K562 treated with DMSO at 1 percent for 24 hours (cell line): ENCODE results near the gene FGF22. TPM values are rescaled to one million over a fixed set of nuclear protein-coding genes. Genes with fewer than 3 reads are reported as not detected.

Experiments used
- total RNA-seq: library from RNA; unstranded; fragments of 300-600 nt; gene quantifications from 2 replicates; pipeline ENCODE4 v1.2.3, GENCODE V29; 2022; ENCODE audit warnings: low read depth; ENCODE audit not compliant: insufficient read depth

Gene FGF22
- 0.58 and 0.82 TPM in 2 replicates for total RNA-seq

GRCh38 chr19:639253-640160 lies at the start of gene FGF22:
Gene FGF22 (plus strand): TSS chr19:639879. CDS start chr19:639926, 47 bp downstream.

GRCh38 chr19:633068-633785 lies 6.5 kb upstream of the FGF22 start, which contains the start of gene POLRMT:
Gene POLRMT (minus strand): TSS chr19:633537. CDS start chr19:633512, 25 bp downstream.

GRCh38 chr19:662962-663681 lies 23.4 kb downstream of the FGF22 start, which contains the start of gene RNF126:
Gene RNF126 (minus strand): TSS chr19:663214. CDS start chr19:663121, 93 bp downstream.

GRCh38 chr19:676339-677105 lies 36.8 kb downstream of the FGF22 start, which contains the start of gene FSTL3:
Gene FSTL3 (plus strand): TSS chr19:676392. CDS start chr19:676424, 32 bp downstream.

Other genes starting within 250 kb of the FGF22 start
- gene C2CD4C, start 230.7 kb upstream of the FGF22 start, total RNA-seq = not detected in 2 replicates
- gene SHC2, start 178.8 kb upstream of the FGF22 start, total RNA-seq = 1.5 and 1.9 TPM in 2 replicates
- 1.0 and 1.9 TPM in 2 replicates for gene MADCAM1, start 143.4 kb upstream of the FGF22 start, total RNA-seq
- 110 and 128 TPM in 2 replicates for gene TPGS1, start 132.4 kb upstream of the FGF22 start, total RNA-seq
- 171 and 181 TPM in 2 replicates for gene CDC34, start 108.1 kb upstream of the FGF22 start, total RNA-seq
- 1.5 and 2.2 TPM in 2 replicates for gene GZMM, start 95.8 kb upstream of the FGF22 start, total RNA-seq
- gene BSG, start 67.3 kb upstream of the FGF22 start, total RNA-seq = 800 and 804 TPM in 2 replicates
- 4.4 and 6.4 TPM in 2 replicates for gene HCN2, start 50.0 kb upstream of the FGF22 start, total RNA-seq
- gene POLRMT, start 6.3 kb upstream of the FGF22 start, total RNA-seq = 103 and 118 TPM in 2 replicates
- 97.3 and 111 TPM in 2 replicates for gene RNF126, start 23.3 kb downstream of the FGF22 start, total RNA-seq
- 9.8 and 12.7 TPM in 2 replicates for gene FSTL3, start 36.5 kb downstream of the FGF22 start, total RNA-seq
- 18.9 and 21.6 TPM in 2 replicates for gene PRSS57, start 55.6 kb downstream of the FGF22 start, total RNA-seq
- gene PALM, start 69.1 kb downstream of the FGF22 start, total RNA-seq = 20.1 and 24.9 TPM in 2 replicates
- gene MISP, start 111.2 kb downstream of the FGF22 start, total RNA-seq = 0.25 TPM in 1 of 2 replicates, not detected in the other
- gene PTBP1, start 157.6 kb downstream of the FGF22 start, total RNA-seq = 331 and 361 TPM in 2 replicates
- gene PLPPR3, start 182.1 kb downstream of the FGF22 start, total RNA-seq = 26.9 and 33.9 TPM in 2 replicates
- 1.3 and 1.6 TPM in 2 replicates for gene AZU1, start 188.0 kb downstream of the FGF22 start, total RNA-seq
- gene PRTN3, start 201.1 kb downstream of the FGF22 start, total RNA-seq = 0.87 and 1.3 TPM in 2 replicates
- not detected in 2 replicates for gene ELANE, start 212.4 kb downstream of the FGF22 start, total RNA-seq
- gene CFD, start 219.8 kb downstream of the FGF22 start, total RNA-seq = 64.6 and 67.7 TPM in 2 replicates